HepG2 (cell line): ENCODE data around the gene SLC29A2. TPM values are rescaled to one million over a fixed set of nuclear protein-coding genes. Genes with fewer than 3 reads are reported as not detected.

Source experiments
- AKAP8 ChIP-seq: sonication (generic); formaldehyde crosslinking; IDR thresholded peaks from 2 replicates; pipeline ENCODE4 v1.5.1; 2020; ENCODE audit warnings: mild to moderate bottlenecking, missing genetic modification reagents
- ATAD3A ChIP-seq: sonication (generic); formaldehyde crosslinking; IDR thresholded peaks from 2 replicates; pipeline ENCODE4 v1.4.0; 2020; ENCODE audit warnings: missing genetic modification reagents
- EEA1 ChIP-seq: sonication (generic); formaldehyde crosslinking; IDR thresholded peaks from 2 replicates; pipeline ENCODE4 v1.5.1; 2020; ENCODE audit warnings: mild to moderate bottlenecking, missing genetic modification reagents, borderline replicate concordance
- HNRNPK ChIP-seq: fragments of 200-400 bp; formaldehyde crosslinking; IDR thresholded peaks from 2 replicates; pipeline ENCODE4 v1.6.1; 2018; ENCODE audit warnings: low read length, low read depth, moderate library complexity, mild to moderate bottlenecking; ENCODE audit not compliant: poor library complexity, severe bottlenecking
- HNRNPLL ChIP-seq: fragments of 200-400 bp; formaldehyde crosslinking; IDR thresholded peaks from 2 replicates; pipeline ENCODE4 v1.6.1; 2017; ENCODE audit warnings: mild to moderate bottlenecking, low read depth, low read length; ENCODE audit not compliant: poor library complexity, severe bottlenecking
- HOXA3 ChIP-seq: sonication (generic); formaldehyde crosslinking; IDR thresholded peaks from 2 replicates; pipeline ENCODE4 v1.5.0; 2020; ENCODE audit warnings: missing genetic modification reagents
- KLF11 ChIP-seq: IDR thresholded peaks from 2 replicates; pipeline ENCODE4 v1.6.1; 2016; ENCODE audit warnings: missing compliant biosample characterization
- NR3C1 ChIP-seq: sonication (generic); formaldehyde crosslinking; IDR thresholded peaks from 2 replicates; pipeline ENCODE4 v1.4.0; 2020; ENCODE audit warnings: missing genetic modification reagents
- REL ChIP-seq: sonication (generic); formaldehyde crosslinking; conservative IDR thresholded peaks from 2 replicates; pipeline ENCODE4 v1.8.0; 2022; ENCODE audit warnings: mild to moderate bottlenecking, missing genetic modification reagents, moderate library complexity
- SOX6 ChIP-seq, 2 experiments: fragments of 450-650 bp in 1 of 2; sonication (generic) in 1 of 2; formaldehyde crosslinking in 1 of 2; IDR thresholded peaks; 2 replicates each; pipeline versions ENCODE4 v1.4.0 to v1.6.1; 2017 to 2020; ENCODE audit warnings: antibody characterized with exemption in 1 of 2, mild to moderate bottlenecking in 1 of 2, missing genetic modification reagents in 1 of 2
- TOE1 ChIP-seq: sonication (generic); formaldehyde crosslinking; IDR thresholded peaks from 2 replicates; pipeline ENCODE4 v1.4.0; 2020; ENCODE audit warnings: mild to moderate bottlenecking, missing genetic modification reagents
- ZNF235 ChIP-seq: sonication (generic); formaldehyde crosslinking; IDR thresholded peaks from 2 replicates; pipeline ENCODE4 v1.8.1; 2023; ENCODE audit warnings: mild to moderate bottlenecking, missing genetic modification reagents, borderline replicate concordance
- ZNF274 ChIP-seq: sonication (generic); formaldehyde crosslinking; IDR thresholded peaks from 2 replicates; pipeline ENCODE4 v1.5.1; 2020; ENCODE audit warnings: mild to moderate bottlenecking, missing genetic modification reagents
- polyA plus RNA-seq, 8 experiments: library from polyadenylated mRNA; depleted of rRNA in 3 of 8; stranded (reverse) in 7 of 8; unstranded in 1 of 8; fragments of >200 nt; fragmentation: Illumina TruSeq in 4 of 8; extraction: Trizol in 4 of 8; gene quantifications; 2 replicates each; pipeline versions ENCODE4 v1.2.1 to v1.2.3, GENCODE V29; 2011 to 2016; ENCODE audit warnings: low read depth in 4 of 8, missing spikeins in 1 of 8, mixed read lengths in 1 of 8; ENCODE audit not compliant: insufficient read depth in 1 of 8
- total RNA-seq, 5 experiments: library from RNA; depleted of rRNA; stranded (reverse); fragments of >200 nt; fragmentation: Illumina TruSeq; extraction: Trizol; gene quantifications; 2 replicates each; pipeline ENCODE4 v1.2.3, GENCODE V29; 2016; ENCODE audit warnings: low read depth in 1 of 5
- TF ChIP-seq, protein P1 (sequence below): sonication (generic); formaldehyde crosslinking; IDR thresholded peaks from 2 replicates; pipeline ENCODE4 v1.8.1; 2023; ENCODE audit warnings: mild to moderate bottlenecking, moderate library complexity, missing genetic modification reagents
- TF ChIP-seq, protein P2 (sequence below): sonication (generic); formaldehyde crosslinking; IDR thresholded peaks from 2 replicates; pipeline ENCODE4 v1.4.0; 2020; ENCODE audit warnings: mild to moderate bottlenecking, missing genetic modification reagents
- TF ChIP-seq, protein P3 (sequence below): sonication (generic); formaldehyde crosslinking; IDR thresholded peaks from 2 replicates; pipeline ENCODE4 v1.4.0; 2020; ENCODE audit warnings: missing genetic modification reagents
- TF ChIP-seq, protein P4 (sequence below): sonication (generic); formaldehyde crosslinking; IDR thresholded peaks from 2 replicates; pipeline ENCODE4 v1.5.1; 2020; ENCODE audit warnings: mild to moderate bottlenecking, missing genetic modification reagents, moderate library complexity
- TF ChIP-seq, protein P5 (sequence below): sonication (generic); formaldehyde crosslinking; conservative IDR thresholded peaks from 2 replicates; pipeline ENCODE4 v1.8.0; 2022; ENCODE audit warnings: missing genetic modification reagents
- TF ChIP-seq, protein P6 (sequence below): sonication (generic); formaldehyde crosslinking; IDR thresholded peaks from 2 replicates; pipeline ENCODE4 v1.4.0; 2020; ENCODE audit warnings: missing genetic modification reagents

The SLC29A2 gene
- total and polyA plus RNA-seq, 2 of the 13 experiments (the other 11 are each of a cell fraction or from before 2014, with no cell fraction given) = 0.63 to 0.66 TPM

DNA sequence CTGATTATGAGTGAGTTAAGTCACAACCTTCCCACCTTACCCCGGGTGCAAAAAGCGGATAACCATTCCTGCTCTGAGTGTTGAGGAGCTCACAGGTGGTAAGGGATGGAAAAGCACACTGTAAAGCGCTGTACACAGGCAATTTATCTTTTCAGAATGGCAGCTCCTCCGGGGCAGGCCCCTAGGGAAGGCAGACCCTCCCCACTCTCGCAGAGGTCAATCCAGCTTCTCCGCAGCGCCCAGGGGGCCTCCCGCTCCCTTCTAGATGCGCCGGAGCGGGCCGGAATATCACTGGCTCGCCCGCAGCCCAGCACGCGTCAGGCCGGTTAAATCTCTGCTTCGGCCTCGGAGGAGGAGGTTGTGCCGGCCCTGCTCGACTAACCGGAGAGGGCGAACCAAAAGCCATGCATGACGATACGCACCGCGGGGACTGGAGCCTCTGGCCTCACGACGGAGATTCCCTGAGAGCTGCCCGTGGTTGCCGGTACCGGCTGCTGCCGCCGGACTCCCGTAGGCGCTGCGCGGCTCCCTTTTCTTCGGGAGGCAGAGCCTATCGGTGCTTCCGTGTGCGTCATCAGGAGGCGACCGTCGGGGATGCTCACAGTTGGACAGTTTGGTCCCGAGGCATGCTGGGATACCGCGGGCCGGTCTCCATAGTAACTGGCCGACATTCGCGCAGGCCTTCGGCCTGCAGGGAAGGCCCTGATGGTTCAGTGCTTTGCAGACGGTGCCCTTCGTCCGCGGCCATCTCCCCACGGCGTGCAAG lies 26.8 kb downstream of the SLC29A2 start, which contains the start of gene BRMS1 (continued):
- TF ChIP-seq, protein P1, sequence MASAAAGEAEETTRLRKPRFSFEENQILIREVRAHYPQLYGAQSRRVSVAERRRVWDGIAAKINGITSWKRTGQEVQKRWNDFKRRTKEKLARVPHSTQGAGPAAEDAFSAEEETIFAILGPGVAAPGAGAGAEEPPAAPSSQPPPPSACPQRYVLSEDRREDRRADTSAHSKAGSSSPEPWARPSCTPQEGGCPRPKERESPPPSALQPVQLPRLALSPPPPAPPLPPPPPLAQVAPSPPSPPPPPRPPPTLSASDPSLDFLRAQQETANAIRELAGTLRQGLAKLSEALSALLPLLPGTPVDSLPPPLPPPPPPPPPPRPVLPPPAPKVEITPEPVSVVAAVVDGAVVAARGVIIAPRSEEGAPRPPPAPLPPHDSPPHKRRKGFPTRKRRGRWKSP = no peak; the same call in 1 of the 2 replicates
- no peak for TF ChIP-seq AKAP8 (CRISPR knock-in tag)
- TF ChIP-seq SOX6 (IDR thresholded peaks at IDR 0.05) = no peak
- peak; percentile 47; the same call in 1 of the 2 replicates for TF ChIP-seq SOX6 (CRISPR knock-in tag; IDR thresholded peaks at IDR 0.05)
- no peak for TF ChIP-seq HNRNPK
- TF ChIP-seq ATAD3A (CRISPR knock-in tag) = no peak
- TF ChIP-seq, protein P2, sequence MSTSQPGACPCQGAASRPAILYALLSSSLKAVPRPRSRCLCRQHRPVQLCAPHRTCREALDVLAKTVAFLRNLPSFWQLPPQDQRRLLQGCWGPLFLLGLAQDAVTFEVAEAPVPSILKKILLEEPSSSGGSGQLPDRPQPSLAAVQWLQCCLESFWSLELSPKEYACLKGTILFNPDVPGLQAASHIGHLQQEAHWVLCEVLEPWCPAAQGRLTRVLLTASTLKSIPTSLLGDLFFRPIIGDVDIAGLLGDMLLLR (CRISPR knock-in tag) = 0 out of 2 replicates have a peak, but pooled peaks have one; percentile 35
- TF ChIP-seq EEA1 = no peak
- TF ChIP-seq HNRNPLL = peak; percentile 91
- TF ChIP-seq ZNF235 (CRISPR knock-in tag) = no peak
- TF ChIP-seq, protein P3, sequence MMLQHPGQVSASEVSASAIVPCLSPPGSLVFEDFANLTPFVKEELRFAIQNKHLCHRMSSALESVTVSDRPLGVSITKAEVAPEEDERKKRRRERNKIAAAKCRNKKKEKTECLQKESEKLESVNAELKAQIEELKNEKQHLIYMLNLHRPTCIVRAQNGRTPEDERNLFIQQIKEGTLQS (CRISPR knock-in tag) = peak; percentile 15; the same call in 1 of the 2 replicates
- TF ChIP-seq ZNF274 (CRISPR knock-in tag) = no peak
- TF ChIP-seq, protein P4, sequence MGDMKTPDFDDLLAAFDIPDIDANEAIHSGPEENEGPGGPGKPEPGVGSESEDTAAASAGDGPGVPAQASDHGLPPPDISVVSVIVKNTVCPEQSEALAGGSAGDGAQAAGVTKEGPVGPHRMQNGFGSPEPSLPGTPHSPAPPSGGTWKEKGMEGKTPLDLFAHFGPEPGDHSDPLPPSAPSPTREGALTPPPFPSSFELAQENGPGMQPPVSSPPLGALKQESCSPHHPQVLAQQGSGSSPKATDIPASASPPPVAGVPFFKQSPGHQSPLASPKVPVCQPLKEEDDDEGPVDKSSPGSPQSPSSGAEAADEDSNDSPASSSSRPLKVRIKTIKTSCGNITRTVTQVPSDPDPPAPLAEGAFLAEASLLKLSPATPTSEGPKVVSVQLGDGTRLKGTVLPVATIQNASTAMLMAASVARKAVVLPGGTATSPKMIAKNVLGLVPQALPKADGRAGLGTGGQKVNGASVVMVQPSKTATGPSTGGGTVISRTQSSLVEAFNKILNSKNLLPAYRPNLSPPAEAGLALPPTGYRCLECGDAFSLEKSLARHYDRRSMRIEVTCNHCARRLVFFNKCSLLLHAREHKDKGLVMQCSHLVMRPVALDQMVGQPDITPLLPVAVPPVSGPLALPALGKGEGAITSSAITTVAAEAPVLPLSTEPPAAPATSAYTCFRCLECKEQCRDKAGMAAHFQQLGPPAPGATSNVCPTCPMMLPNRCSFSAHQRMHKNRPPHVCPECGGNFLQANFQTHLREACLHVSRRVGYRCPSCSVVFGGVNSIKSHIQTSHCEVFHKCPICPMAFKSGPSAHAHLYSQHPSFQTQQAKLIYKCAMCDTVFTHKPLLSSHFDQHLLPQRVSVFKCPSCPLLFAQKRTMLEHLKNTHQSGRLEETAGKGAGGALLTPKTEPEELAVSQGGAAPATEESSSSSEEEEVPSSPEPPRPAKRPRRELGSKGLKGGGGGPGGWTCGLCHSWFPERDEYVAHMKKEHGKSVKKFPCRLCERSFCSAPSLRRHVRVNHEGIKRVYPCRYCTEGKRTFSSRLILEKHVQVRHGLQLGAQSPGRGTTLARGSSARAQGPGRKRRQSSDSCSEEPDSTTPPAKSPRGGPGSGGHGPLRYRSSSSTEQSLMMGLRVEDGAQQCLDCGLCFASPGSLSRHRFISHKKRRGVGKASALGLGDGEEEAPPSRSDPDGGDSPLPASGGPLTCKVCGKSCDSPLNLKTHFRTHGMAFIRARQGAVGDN (CRISPR knock-in tag) = peak; percentile 86
- no peak for TF ChIP-seq NR3C1 (CRISPR knock-in tag)
- TF ChIP-seq REL (CRISPR knock-in tag) = no peak
- no peak for TF ChIP-seq KLF11
- no peak for TF ChIP-seq TOE1 (CRISPR knock-in tag)
- TF ChIP-seq, protein P5, sequence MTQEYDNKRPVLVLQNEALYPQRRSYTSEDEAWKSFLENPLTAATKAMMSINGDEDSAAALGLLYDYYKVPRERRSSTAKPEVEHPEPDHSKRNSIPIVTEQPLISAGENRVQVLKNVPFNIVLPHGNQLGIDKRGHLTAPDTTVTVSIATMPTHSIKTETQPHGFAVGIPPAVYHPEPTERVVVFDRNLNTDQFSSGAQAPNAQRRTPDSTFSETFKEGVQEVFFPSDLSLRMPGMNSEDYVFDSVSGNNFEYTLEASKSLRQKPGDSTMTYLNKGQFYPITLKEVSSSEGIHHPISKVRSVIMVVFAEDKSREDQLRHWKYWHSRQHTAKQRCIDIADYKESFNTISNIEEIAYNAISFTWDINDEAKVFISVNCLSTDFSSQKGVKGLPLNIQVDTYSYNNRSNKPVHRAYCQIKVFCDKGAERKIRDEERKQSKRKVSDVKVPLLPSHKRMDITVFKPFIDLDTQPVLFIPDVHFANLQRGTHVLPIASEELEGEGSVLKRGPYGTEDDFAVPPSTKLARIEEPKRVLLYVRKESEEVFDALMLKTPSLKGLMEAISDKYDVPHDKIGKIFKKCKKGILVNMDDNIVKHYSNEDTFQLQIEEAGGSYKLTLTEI = no peak
- TF ChIP-seq, protein P6, sequence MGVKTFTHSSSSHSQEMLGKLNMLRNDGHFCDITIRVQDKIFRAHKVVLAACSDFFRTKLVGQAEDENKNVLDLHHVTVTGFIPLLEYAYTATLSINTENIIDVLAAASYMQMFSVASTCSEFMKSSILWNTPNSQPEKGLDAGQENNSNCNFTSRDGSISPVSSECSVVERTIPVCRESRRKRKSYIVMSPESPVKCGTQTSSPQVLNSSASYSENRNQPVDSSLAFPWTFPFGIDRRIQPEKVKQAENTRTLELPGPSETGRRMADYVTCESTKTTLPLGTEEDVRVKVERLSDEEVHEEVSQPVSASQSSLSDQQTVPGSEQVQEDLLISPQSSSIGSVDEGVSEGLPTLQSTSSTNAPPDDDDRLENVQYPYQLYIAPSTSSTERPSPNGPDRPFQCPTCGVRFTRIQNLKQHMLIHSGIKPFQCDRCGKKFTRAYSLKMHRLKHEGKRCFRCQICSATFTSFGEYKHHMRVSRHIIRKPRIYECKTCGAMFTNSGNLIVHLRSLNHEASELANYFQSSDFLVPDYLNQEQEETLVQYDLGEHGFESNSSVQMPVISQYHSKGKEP (CRISPR knock-in tag) = no peak; the same call in 1 of the 2 replicates
- peak; percentile 96 for TF ChIP-seq HOXA3 (CRISPR knock-in tag)
